ENCODE results near the gene IGFLR1. TPM values are rescaled to one million over a fixed set of nuclear protein-coding genes. Genes with fewer than 3 reads are reported as not detected.

Gene IGFLR1
- total and polyA plus RNA-seq, 9 of the 15 experiments (the other 6 are each of a cell fraction or from before 2014, with no cell fraction given), result 1.0 to 14.3 (median 4.6) TPM

- no peak for TF ChIP-seq STAT5B (CRISPR knock-in tag; IDR thresholded peaks at IDR 0.05)
- TF ChIP-seq, protein P1, sequence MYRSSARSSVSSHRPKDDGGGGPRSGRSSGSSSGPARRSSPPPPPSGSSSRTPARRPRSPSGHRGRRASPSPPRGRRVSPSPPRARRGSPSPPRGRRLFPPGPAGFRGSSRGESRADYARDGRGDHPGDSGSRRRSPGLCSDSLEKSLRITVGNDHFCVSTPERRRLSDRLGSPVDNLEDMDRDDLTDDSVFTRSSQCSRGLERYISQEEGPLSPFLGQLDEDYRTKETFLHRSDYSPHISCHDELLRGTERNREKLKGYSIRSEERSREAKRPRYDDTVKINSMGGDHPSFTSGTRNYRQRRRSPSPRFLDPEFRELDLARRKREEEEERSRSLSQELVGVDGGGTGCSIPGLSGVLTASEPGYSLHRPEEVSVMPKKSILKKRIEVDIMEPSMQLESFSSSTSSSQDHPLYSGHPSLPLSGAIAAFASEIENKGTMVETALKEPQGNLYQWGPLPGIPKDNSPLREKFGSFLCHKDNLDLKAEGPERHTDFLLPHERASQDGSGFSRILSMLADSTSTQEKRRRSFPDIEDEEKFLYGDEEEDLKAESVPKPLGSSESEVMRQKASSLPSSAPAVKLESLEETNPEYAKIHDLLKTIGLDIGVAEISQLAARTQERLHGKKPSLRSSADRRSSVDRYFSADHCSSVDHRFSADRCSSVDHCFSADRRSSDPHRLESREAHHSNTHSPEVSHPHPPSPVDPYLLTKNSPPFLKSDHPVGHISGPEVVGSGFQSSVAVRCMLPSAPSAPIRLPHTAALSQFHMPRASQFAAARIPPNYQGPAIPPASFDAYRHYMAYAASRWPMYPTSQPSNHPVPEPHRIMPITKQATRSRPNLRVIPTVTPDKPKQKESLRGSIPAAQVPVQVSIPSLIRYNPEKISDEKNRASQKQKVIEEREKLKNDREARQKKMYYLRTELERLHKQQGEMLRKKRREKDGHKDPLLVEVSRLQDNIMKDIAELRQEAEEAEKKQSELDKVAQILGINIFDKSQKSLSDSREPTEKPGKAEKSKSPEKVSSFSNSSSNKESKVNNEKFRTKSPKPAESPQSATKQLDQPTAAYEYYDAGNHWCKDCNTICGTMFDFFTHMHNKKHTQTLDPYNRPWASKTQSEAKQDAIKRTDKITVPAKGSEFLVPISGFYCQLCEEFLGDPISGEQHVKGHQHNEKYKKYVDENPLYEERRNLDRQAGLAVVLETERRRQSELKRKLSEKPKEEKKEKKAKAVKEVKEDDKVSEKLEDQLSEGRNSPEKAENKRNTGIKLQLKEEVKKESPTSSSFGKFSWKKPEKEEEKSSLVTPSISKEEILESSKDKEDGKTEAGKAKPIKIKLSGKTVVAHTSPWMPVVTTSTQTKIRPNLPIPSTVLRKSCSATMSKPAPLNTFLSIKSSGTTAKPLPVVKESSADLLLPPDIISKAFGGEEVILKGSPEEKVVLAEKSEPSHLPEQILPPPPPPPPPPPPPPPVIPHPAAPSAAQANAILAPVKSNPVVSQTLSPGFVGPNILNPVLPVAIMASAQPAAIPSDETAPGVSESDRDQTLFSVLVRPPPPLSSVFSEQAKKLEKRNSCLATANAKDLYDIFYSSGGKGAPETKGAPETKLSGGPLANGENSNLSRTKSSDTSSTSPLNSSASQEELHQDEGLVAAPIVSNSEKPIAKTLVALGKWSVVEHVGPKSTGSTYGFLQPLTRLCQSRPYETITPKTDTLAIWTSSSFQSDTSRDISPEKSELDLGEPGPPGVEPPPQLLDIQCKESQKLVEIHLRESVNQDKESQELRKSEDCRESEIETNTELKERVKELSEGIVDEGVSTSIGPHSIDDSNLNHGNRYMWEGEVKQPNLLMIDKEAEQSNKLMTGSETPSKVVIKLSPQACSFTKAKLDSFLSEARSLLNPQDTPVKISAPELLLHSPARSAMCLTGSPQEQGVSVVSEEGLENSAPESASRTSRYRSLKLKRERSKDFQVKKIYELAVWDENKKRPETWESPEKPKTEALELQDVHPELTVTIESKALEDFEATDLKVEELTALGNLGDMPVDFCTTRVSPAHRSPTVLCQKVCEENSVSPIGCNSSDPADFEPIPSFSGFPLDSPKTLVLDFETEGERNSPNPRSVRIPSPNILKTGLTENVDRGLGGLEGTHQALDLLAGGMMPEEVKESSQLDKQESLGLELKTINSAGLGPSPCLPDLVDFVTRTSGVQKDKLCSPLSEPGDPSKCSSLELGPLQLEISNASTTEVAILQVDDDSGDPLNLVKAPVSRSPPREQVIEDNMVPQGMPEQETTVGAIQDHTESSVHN (IDR thresholded peaks at IDR 0.05; ENCODE audit: borderline replicate concordance in 1 of 2, low read depth in 1 of 2), result no peak
- TF ChIP-seq EGR1 (conservative IDR thresholded peaks at IDR 0.05), result no peak
- no peak for TF ChIP-seq JUNB (CRISPR knock-in tag; conservative IDR thresholded peaks at IDR 0.05)
- TF ChIP-seq CREB3 (tag; conservative IDR thresholded peaks at IDR 0.05; ENCODE audit: low read depth), result no peak
- TF ChIP-seq NFRKB (IDR thresholded peaks at IDR 0.05; ENCODE audit: low read depth), result no peak
- TF ChIP-seq PTTG1 (tag; IDR thresholded peaks at IDR 0.05; ENCODE audit: low read depth), result no peak
- TF ChIP-seq DACH1 (IDR thresholded peaks at IDR 0.05; ENCODE audit: partially characterized antibody), result no peak
- no peak for TF ChIP-seq CXXC5 (CRISPR knock-in tag; IDR thresholded peaks at IDR 0.05)
Measured at GRCh38 chr19:35715981-35716800, 26.1 kb downstream of the IGFLR1 start (continued).
